Stimulated activated CD4-positive, alpha-beta T cell treated with anti-CD3 and anti-CD28 coated beads, Interleukin-4, amount 100 ng/mL, for 1 hour (primary cell): ENCODE data around the gene TNFAIP2.

ENCODE experiments used
- DNase-seq: peaks from one replicate; pipeline ENCODE4 v3.0.0-alpha.2; 2020

TNFAIP2 gene

DNA sequence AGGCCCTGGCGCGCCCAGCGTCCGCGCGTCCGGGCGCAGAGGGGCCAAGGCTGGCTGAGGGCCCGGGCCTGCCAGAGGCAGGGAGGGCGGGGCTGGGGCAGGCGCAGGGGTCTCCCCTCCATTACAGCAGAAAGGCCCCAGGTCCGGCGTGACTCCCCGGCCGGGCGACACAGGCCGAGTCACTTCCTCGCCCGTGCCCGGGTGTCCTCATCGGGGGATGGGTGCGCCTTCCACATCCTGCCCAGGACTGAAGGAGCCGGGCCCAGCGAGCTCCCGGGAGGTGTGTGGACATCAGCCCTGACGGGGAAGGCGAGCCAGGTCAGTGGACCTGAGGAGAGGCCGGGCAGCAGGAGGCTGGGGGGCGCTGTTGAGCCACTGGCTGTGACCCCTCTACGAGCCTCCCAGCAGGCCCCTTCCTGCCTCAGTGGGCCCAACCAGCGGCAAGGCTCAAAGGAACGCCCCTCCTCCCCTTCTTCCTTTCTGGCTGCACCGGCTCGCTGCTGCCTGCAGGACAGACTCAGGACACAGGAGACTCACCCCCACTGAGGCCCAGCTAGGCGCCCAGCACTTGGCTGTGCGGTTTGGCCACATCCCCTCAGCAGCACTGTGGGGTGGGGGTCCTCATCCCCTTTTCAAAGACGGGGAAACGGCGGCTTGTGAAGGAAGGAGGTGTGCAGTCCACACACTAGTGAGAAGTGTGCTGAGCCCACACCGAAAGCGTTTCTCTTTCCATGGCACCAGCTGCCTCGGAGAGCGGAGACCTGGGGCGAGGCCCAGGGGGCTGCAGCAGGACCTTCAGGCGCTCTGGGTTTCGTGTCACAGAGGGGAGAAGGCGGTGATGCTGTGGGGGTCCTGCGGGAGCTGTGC lies 606 bp downstream of the TNFAIP2 start:
- DNase-seq, result no peak

DNA sequence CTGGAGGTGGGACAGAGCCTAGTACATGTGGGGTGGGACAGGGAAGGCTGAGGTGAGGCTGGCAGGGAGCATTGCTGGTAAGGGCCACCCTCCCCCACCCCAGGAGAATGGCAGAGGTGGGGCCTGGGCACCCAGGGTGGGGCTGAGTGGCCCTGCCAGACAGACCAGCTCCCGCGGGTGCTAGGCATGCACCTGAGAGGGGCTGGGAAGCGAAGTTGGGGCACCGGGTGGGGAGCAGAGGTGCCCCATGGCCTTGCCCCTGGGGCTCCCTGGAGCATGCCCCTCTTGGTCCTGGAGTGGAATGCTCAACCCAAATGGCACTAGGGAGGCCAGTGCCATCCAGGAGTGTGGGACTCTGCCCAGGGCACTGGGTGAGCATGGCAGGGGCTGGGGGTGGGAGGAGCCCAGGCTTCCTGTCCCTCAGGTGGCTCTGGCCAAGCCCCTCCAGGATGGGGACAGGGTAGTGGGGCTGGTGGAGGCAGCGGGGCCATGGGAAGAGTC lies 1.3 kb downstream of the TNFAIP2 start:
- no peak for DNase-seq

DNA sequence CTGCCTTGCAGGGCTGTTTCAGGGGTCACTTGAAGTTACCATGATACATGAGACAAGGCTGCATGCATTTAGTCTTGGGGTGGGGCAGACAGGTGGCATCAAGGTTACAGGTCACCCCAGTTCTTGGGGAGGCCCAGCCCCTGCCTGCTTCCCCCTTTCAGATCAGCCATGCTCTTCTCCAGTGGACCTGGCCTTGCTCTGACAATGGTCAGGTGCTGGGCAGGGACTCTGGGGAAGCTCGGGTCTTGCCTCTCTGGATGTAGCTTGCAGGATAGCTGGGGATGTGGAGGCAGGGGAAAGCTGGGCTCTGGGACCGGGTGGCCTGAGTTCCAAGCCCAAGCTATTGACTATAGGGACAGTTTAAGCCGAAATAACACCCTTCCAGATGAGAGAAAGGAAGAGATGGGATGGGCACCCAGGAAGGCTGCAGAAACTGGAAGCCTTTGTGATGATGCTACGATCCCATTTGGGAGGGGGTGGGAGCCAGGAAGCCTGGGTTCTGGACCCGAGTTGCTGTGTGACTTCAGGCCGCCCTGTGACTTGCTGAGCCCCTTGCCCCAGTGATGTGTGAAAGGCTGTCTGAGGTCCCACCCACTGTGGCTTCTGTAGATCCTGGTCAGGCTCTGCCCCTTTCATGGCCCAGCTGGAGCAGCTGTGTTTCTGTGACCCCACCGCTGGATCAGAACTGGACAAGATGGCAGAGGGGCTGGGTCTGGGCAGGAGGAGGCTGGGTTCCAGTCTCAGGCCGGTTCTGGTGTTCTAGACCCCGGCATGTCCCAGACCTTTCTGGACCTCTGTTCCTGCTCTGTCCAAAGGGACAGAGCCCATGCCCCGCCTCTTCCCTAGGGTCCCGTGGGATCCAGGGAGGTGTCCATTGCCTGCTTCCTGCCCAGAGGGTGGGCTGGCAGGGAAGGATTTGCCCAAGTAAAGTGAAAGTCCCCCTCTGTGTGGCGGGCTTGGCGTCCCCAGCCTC lies 2.1 kb downstream of the TNFAIP2 start:
- DNase-seq, result no peak

DNA sequence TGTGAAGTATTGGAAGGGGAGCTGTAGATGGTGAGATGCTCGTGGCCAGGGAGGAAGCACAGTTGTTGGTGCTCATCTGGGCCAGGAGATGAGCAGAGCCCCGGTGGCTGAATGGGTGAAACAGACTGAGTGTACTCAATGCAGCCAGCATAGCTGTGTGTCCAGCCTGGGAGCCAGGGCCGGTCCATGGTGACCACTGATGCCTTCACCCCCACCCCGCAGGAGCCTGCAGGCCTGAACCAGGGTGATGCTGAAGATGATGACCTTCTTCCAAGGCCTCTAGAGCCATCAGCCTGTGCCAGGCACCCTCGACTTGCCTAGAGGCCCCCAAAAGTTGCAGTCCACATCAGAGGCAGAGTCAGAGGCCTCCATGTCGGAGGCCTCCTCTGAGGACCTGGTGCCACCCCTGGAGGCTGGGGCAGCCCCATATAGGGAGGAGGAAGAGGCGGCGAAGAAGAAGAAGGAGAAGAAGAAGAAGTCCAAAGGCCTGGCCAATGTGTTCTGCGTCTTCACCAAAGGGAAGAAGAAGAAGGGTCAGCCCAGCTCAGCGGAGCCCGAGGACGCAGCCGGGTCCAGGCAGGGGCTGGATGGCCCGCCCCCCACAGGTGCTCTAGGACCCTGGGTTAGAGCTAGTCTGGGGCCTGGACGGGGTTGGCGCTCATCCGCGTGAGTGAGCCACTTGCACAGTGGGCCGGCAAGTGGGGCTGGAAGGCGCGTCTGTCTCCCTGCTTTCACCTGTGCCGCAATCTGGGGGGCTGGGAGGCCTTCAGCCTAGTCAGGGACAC lies 3.0 kb downstream of the TNFAIP2 start:
- DNase-seq, result no peak

DNA sequence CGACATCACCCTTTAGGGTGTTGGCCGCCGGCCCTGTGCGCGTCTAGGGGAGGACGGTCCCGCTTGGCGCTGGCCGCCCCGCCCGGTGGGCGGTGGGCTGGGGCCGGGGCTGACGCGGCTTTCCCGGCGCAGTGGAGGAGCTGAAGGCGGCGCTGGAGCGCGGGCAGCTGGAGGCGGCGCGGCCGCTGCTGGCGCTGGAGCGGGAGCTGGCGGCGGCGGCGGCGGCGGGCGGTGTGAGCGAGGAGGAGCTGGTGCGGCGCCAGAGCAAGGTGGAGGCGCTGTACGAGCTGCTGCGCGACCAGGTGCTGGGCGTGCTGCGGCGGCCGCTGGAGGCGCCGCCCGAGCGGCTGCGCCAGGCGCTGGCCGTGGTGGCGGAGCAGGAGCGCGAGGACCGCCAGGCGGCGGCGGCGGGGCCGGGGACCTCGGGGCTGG lies 3.6 kb downstream of the TNFAIP2 start:
- no peak for DNase-seq

DNA sequence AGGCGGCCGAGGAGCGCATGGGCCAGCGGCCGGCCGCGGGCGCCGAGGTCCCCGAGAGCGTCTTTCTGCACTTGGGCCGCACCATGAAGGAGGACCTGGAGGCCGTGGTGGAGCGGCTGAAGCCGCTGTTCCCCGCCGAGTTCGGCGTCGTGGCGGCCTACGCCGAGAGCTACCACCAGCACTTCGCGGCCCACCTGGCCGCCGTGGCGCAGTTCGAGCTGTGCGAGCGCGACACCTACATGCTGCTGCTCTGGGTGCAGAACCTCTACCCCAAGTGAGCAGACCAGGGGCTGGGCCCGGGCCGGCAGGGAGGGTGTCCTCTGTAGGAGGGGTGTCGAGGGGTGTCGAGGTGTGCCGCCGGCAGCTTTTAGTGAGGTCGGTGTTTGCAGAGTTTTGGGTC lies 4.1 kb downstream of the TNFAIP2 start:
- no peak for DNase-seq

DNA sequence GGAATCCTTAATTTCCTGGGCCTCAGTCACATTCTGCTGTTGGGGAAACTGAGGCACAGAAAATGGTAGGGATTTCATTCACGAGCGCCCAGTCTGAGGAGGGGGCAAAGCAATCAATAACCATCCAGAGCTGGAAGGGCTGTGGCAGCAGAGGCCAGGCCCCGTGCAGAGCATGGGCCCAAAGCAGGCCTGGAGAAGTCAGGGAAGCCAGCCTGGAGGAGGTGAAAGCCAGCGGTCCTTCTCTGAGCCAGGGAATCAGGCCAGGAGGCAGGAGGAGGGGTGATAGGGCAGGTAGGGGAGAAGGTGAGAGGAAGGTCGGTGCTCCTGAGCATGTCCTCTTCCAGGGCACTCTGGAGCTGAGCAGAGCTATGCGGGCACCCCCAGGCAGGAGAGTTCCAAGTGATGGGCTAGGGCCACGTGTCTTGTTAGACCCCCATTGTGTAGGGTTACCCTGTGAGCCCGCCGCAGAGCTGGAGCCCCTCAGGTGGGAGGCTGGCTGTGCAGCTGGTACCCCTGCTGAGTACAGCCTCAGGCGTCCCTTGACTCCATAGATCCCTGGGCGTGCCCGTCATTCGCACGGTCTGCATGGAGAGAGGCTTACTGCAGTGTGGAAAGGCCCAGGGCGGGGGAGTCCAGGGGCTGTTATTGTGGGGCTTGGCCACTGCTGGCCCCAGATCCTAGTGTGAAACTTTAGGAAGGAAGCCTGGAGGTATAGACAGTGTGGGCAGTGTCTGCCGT lies 4.8 kb downstream of the TNFAIP2 start:
- DNase-seq, result no peak

DNA sequence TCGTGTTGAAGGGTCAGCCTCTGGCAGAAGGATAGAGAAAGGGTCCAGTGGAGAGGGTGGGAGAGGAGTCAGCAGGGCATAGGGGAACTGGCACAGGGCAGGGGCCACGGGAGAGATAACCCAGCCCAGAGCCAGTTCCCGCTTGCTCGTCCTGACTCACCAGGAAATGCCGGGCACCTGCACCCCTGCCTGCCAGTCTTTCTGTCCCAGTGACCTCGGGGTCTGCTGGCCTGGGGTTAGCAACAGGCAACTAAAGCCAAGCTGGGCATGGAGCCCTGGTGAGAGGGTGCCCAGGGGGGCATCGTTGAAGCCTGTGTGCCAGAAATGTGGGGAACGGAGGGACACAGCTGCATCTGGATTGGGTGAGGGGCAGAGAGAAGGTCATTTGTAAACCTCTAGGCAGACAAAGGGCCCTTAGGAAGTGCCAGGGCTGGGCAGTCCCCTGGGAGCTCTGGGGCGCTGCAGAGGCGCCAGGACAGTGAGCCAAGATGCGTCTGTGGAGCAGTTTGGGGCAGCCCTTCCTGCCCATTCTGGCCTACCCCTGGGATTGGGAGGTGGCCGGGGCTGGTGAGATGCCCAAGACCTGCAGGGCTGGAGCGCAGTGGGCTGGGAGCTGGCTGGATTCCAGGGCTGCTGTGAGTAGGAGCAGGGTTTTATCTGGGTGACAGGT lies 5.5 kb downstream of the TNFAIP2 start:
- no peak for DNase-seq

DNA sequence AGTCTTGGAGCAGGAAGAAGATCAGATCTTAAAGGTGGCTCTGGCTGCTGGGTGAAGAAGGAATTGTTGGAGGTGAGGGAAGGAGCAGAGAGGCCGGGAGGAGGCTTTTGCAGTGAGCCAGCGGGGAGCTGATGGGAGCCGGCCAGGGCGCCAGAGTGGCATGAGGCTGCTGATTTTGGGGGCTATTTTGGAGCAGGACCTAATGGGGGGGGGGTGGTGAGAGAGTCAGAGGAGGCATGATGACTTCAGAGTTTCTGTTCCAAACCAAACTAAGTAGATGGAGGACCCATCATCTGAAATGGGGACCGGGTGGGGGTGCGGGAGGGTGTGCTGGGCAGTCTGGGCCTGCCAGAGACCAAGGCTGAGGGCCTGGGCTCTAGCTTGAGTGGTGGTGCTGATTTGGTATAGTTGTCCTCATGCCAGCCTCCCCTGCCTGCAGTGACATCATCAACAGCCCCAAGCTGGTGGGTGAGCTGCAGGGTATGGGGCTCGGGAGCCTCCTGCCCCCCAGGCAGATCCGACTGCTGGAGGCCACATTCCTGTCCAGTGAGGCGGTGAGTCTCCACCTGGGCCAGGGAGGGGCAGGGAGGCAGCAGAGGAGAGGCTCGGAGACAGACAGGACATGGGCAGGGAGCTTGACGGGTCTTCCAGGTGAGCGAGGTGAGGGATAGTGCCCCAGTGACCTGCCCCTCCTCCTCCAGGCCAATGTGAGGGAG lies 6.2 kb downstream of the TNFAIP2 start:
- DNase-seq, result no peak

DNA sequence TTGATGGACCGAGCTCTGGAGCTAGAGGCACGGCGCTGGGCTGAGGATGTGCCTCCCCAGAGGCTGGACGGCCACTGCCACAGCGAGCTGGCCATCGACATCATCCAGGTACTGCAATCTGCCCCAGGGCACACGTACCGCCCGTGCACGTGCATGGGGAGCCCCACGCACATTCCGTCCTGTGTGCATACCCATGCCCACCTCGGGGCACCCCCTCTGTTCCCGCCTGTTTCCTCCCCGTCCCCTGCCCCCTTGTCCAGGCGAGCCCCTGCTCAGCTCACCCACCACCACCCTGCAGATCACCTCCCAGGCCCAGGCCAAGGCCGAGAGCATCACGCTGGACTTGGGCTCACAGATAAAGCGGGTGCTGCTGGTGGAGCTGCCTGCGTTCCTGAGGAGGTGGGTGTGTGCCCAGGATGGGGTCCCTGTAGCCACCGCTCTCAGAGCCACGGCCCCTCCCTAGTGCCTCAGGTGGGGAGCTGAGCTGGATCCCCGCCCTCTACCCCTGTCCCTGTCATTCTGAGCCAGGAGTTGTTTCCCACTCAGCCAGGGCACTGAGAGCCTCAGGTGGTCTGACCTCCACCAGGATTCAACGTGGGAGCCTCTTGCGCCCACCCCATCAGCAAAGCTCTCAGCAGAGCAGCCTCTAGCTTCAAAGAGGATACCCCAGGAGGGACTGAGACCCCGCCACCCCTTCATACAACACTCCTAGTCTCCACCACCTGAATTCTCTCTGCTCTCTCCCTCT lies 6.9 kb downstream of the TNFAIP2 start:
- no peak for DNase-seq

DNA sequence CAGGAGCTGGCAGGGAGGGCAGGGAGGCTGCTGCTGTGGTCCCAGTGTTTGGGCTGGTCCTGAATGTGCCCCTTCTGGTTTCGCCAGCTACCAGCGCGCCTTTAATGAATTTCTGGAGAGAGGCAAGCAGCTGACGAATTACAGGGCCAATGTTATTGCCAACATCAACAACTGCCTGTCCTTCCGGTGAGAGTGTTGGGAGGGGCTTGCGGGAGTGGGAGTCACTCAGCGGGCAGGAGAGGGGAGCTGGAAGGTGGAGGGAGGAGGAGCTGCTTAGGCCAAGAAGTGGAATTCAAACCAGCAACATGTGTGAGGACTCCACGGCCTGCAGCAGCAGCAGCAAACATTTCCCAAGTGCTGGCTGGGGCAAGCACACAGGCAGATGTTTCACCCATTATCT lies 7.7 kb downstream of the TNFAIP2 start:
- no peak for DNase-seq

DNA sequence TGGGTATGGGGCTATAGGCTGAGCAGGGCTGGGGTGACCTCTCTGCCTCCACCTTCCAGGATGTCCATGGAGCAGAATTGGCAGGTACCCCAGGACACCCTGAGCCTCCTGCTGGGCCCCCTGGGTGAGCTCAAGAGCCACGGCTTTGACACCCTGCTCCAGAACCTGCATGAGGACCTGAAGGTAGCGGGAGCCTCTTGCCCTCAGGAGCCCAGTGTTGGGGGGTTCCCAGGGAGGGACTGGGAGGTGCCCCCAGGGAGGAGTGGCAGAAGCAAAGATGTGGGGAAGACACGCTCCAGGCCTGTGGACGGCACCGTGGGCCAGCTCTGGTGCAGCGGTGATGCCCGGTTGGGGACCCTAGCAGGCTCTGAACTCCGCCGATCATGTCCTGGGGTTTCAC lies 8.3 kb downstream of the TNFAIP2 start:
- DNase-seq, result no peak

DNA sequence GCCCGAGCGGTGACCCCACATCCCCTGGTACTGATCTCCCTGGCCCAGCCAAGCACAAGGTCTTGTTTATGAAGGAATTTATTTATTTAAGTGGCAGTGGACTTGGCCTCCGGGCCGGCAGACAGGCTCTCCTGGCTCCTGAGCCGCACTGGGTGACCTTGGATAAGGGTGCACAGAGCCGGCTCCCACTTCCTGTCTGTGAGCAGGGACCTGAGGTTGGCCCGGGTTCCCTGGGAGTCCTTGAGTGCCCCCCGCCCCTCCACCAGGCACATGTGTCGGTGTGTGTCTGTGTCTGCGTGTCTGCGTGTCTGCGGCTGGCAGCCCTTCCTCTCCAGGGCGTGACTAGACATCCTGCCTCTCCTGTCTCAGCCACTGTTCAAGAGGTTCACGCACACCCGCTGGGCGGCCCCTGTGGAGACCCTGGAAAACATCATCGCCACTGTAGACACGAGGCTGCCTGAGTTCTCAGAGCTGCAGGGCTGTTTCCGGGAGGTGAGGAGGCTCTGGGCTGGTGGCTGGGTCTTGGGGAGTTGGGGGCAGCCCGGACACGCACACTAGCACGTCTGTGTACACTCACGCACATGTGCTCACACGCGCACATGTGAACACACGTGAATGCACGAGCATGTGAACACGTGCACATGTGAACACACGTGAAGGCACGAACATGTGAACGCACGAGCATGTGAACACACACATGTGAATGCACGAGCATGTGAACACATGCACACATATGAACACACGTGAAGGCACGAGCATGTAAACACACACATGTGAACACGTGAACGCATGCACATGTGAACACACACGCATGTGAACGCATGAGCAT lies 9.3 kb downstream of the TNFAIP2 start:
- DNase-seq, result no peak

DNA sequence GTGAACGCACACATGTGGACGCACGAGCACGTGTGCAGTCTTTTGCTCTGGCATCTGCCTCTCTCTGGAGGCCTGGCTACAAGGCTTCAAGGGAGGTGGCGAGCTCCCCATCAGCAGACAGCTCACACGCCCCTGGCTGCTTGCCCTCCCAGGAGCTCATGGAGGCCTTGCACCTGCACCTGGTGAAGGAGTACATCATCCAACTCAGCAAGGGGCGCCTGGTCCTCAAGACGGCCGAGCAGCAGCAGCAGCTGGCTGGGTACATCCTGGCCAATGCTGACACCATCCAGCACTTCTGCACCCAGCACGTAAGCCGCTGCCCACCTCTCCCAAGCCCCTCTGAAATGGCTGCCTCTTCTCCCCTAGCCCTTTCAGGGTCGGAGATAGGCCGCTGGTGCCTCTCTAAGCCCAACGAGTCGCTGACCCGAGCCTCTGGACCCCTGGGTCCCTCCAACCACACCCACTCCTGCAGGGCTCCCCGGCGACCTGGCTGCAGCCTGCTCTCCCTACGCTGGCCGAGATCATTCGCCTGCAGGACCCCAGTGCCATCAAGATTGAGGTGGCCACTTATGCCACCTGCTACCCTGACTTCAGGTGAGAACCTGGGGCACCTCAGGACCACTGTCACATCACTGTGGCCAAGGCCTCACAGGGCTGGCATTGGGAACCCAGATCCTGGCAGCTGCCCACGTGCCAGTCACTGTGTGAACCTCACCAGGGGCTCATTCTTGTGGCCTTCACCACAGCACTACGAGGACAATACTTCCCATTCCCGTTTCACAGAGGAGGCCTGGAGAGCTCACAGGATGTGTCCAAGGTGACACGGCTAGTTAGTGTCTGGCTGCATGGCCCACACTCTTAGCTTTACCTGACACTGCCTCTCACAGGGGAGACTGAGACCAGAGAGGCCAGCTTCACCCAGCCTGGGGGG lies 10.2 kb downstream of the TNFAIP2 start:
- no peak for DNase-seq

DNA sequence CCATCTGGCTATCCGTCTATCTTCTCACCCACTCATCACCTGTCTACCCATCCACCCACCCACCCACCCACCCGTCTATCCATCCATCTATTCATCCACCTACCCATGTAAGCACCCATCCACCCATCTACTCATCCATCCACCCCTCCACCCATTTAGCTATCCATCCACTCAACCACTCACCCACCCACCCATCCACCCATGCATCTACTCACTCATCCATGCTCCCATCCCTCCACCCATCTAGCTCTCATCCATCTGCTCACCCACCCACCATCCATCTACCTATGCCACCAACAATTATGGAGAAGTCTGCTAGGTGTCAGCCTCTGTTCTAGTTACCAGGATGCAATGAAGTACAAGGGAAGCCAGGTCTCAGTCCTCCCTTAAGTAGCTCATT lies 11.1 kb downstream of the TNFAIP2 start:
- DNase-seq, result no peak

DNA sequence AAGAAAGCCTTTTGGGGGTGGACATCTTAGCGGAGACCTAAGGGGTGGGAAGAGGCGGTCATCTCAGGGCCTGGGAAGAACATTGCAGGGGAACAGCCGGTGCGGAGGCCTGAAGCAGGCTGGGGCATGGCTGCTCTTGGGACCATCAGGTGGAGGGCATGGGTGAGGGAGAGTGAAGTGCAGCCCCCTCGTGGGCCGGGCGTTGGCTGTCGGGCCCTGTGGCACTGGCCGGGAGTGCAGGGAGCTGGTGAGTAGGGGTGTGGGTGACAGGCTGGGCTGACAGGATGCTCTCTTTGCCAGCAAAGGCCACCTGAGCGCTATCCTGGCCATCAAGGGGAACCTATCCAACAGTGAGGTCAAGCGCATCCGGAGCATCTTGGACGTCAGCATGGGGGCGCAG lies 11.7 kb downstream of the TNFAIP2 start:
- no peak for DNase-seq

DNA sequence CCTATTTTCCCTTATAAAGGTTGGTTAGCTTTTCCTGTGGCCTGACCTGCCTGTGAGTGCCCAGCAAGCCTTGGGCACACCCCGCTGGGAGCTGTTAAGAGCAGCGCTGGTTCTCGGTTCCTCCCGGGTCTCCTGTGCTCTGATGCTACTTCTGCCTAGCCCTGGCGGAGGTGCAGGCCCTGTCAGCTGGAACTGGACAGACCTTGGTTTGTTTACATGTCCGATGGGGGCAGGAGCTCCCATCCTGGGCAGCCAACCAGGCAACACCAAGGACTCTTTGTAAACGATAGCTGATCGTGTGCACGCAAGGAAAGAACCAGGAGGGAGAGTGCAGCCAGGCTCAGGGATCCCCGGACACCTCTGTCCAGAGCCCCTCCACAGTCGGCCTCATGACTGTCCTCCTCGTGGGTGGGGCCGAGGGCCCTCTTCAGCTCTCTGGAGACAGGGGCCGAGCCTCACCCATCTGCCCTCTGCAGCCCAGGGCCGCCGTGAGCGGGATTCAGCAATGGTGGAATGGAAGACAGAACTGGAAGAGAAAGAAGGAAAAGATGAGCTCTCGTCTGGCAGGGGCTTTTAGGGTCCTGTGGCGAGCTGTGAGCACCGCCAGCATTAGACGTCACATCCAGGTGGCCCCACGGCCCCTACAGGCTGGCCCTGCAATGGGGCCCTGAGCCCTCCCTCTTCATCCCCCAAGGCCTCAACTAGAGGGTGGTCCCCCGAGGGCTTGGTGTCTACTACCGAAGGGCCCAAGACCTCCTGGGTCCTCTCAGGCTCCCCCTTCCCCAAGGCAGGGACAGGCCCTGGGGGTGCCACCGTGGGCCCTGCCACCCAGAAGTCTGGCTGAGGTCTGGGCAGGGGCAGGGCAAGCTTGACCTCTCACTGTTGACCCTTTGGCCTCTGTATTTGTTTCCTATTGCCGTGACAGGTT lies 12.3 kb downstream of the TNFAIP2 start:
- DNase-seq, result no peak
